ENCODE measurements around the gene CSNK2A1.

Gene CSNK2A1

GRCh38 chr20:497979-498378 lies 45.6 kb downstream of the CSNK2A1 start:
- in situ Hi-C loops (cut with MboI; ENCODE audit: low sequenced_read_pairs), result no loop called here

GRCh38 chr20:496126-496696 lies 47.4 kb downstream of the CSNK2A1 start:
- in situ Hi-C loops (cut with MboI; ENCODE audit: low sequenced_read_pairs), result no loop called here

- in situ Hi-C loops (cut with MboI; ENCODE audit: low sequenced_read_pairs), result no loop called here
Measured at GRCh38 chr20:492159-492558, 51.4 kb downstream of the CSNK2A1 start.

GRCh38 chr20:487655-488054 lies 55.9 kb downstream of the CSNK2A1 start:
- in situ Hi-C loops (cut with MboI; ENCODE audit: low sequenced_read_pairs), result no loop called here

- in situ Hi-C loops (cut with MboI; ENCODE audit: low sequenced_read_pairs), result no loop called here
Measured at GRCh38 chr20:483815-484644, 59.6 kb downstream of the CSNK2A1 start.

- in situ Hi-C loops (cut with MboI; ENCODE audit: low sequenced_read_pairs), result no loop called here
Measured at GRCh38 chr20:481167-481566, 62.4 kb downstream of the CSNK2A1 start.

- in situ Hi-C loops (cut with MboI; ENCODE audit: low sequenced_read_pairs), result no loop called here
Measured at GRCh38 chr20:480044-480443, 63.5 kb downstream of the CSNK2A1 start.

- in situ Hi-C loops (cut with MboI; ENCODE audit: low sequenced_read_pairs), result loop anchor here (5.0 kb wide), 1 partner anchor 122 kb away; no protein-coding TSS in a partner anchor
Measured at GRCh38 chr20:479487-479886, 64.1 kb downstream of the CSNK2A1 start.

- in situ Hi-C loops (cut with MboI; ENCODE audit: low sequenced_read_pairs), result loop anchor here (5.0 kb wide), 1 partner anchor 122 kb away; no protein-coding TSS in a partner anchor
Measured at GRCh38 chr20:478949-479429, 64.6 kb downstream of the CSNK2A1 start.

GRCh38 chr20:478010-478948 lies 65.3 kb downstream of the CSNK2A1 start:
- in situ Hi-C loops (cut with MboI; ENCODE audit: low sequenced_read_pairs), result loop anchor here (5.0 kb wide), 1 partner anchor 121 kb away; no protein-coding TSS in a partner anchor

- in situ Hi-C loops (cut with MboI; ENCODE audit: low sequenced_read_pairs), result loop anchor here (5.0 kb wide), 1 partner anchor 119 kb away; no protein-coding TSS in a partner anchor
Measured at GRCh38 chr20:476561-477249, 66.9 kb downstream of the CSNK2A1 start.

- in situ Hi-C loops (cut with MboI; ENCODE audit: low sequenced_read_pairs), result loop anchor here (5.0 kb wide), 1 partner anchor 118 kb away; no protein-coding TSS in a partner anchor
Measured at GRCh38 chr20:475463-476357, 67.9 kb downstream of the CSNK2A1 start.

GRCh38 chr20:474581-474980 lies 69.0 kb downstream of the CSNK2A1 start:
- in situ Hi-C loops (cut with MboI; ENCODE audit: low sequenced_read_pairs), result no loop called here

GRCh38 chr20:472889-473292 lies 70.7 kb downstream of the CSNK2A1 start:
- in situ Hi-C loops (cut with MboI; ENCODE audit: low sequenced_read_pairs), result no loop called here

GRCh38 chr20:472137-472846 lies 71.3 kb downstream of the CSNK2A1 start:
- in situ Hi-C loops (cut with MboI; ENCODE audit: low sequenced_read_pairs), result no loop called here

GRCh38 chr20:469746-470490 lies 73.7 kb downstream of the CSNK2A1 start:
- in situ Hi-C loops (cut with MboI; ENCODE audit: low sequenced_read_pairs), result no loop called here

- in situ Hi-C loops (cut with MboI; ENCODE audit: low sequenced_read_pairs), result no loop called here
Measured at GRCh38 chr20:467755-468154, 75.8 kb downstream of the CSNK2A1 start.
